Stomach (tissue), 9 donors: Measurements from ENCODE around the gene STAT5B. TPM values are rescaled to one million over a fixed set of nuclear protein-coding genes. Genes with fewer than 3 reads are reported as not detected.

ENCODE experiments used
- DNase-seq, 2 donors: peaks; one replicate each; pipeline versions ENCODE4 v3.0.0 to v3.0.0-alpha.2; 2013 to 2019
- H3K27ac ChIP-seq, 5 donors: fragments of 200-600 bp in 4 of 5; sonication (generic) in 4 of 5; one replicate each; pipeline ENCODE4 v1.5.1; 2013 to 2019; ENCODE audit warnings: mild to moderate bottlenecking in 1 of 5, moderate library complexity in 1 of 5
- H3K27me3 ChIP-seq, 3 donors: fragments of 200-600 bp; sonication (generic); one replicate each; pipeline ENCODE4 v1.5.1; 2017 to 2019; ENCODE audit warnings: mixed run types in 1 of 3
- H3K36me3 ChIP-seq, 4 donors: fragments of 200-600 bp; sonication (generic); 1 replicate in 3 of 4; 2 replicates in 1 of 4; pipeline ENCODE4 v1.5.1; 2016 to 2019
- H3K4me1 ChIP-seq, 4 donors: fragments of 200-600 bp; sonication (generic); one replicate each; pipeline ENCODE4 v1.5.1; 2016 to 2019
- H3K4me3 ChIP-seq, 4 donors: fragments of 200-600 bp; sonication (generic) in 3 of 4; one replicate each; pipeline ENCODE4 v1.5.1; 2016 to 2019; ENCODE audit warnings: mild to moderate bottlenecking in 1 of 4
- H3K9me3 ChIP-seq, 4 donors: fragments of 200-600 bp; sonication (generic); one replicate each; pipeline ENCODE4 v1.5.1; 2016 to 2019
- EP300 ChIP-seq: sonication (generic); formaldehyde crosslinking; IDR thresholded peaks from one replicate; pipeline ENCODE4 v1.6.1; 2017; ENCODE audit warnings: antibody characterized with exemption
- POLR2A ChIP-seq, 4 donors: fragments of 450-650 bp; IDR thresholded peaks; one replicate each; pipeline ENCODE4 v1.6.1; 2016; ENCODE audit warnings: antibody characterized with exemption in 4 of 4, control low read depth in 2 of 4, mild to moderate bottlenecking in 1 of 4, moderate library complexity in 1 of 4
- POLR2AphosphoS5 ChIP-seq, 3 donors: sonication (generic); formaldehyde crosslinking; IDR thresholded peaks; one replicate each; pipeline ENCODE4 v1.6.1; 2016; ENCODE audit warnings: antibody characterized with exemption in 3 of 3
- WGBS, 5 donors: extraction: QIAGEN DNeasy Blood & Tissue Kit in 3 of 5; methylation state at CpG; one replicate each; pipeline versions ENCODE4 v1.1.5 to v1.1.7; 2013 to 2018; 5-methylcytosine and 5-hydroxymethylcytosine counted together
- intact Hi-C: fragments of 100-400 bp; cut with DNase I; formaldehyde crosslinking; loops from one replicate; pipeline ENCODE4 v1.15.1; 2023; ENCODE audit warnings: low total_unique reads
- polyA plus RNA-seq, 3 donors: library from polyadenylated mRNA; stranded (reverse); fragments of 200-250 nt; gene quantifications; one replicate each; pipeline ENCODE4 v1.2.3, GENCODE V29; 2013
- total RNA-seq, 5 donors: library from RNA; depleted of rRNA; stranded (reverse); fragments of >200 nt; gene quantifications; one replicate each; pipeline versions ENCODE4 v1.1.0 to v1.2.3, GENCODE V29; 2014 to 2016
- TF ChIP-seq, protein P1 (sequence below), 7 experiments: fragments of 450-650 bp in 4 of 7; fragments of 200-600 bp in 3 of 7; sonication (generic) in 3 of 7; IDR thresholded peaks; one replicate each; pipeline ENCODE4 v1.5.1; 2016 to 2019; ENCODE audit warnings: antibody characterized with exemption in 7 of 7, control low read depth in 2 of 7, mild to moderate bottlenecking in 1 of 7
- donor health status: healthy with polysubstance abuse.
- donor health status: Bipolar disorder and iron deficiency.
- donor health status: healthy.

STAT5B gene
- total and polyA plus RNA-seq, 8 donors = 18.9 to 86.2 (median 52.4) TPM

DNA sequence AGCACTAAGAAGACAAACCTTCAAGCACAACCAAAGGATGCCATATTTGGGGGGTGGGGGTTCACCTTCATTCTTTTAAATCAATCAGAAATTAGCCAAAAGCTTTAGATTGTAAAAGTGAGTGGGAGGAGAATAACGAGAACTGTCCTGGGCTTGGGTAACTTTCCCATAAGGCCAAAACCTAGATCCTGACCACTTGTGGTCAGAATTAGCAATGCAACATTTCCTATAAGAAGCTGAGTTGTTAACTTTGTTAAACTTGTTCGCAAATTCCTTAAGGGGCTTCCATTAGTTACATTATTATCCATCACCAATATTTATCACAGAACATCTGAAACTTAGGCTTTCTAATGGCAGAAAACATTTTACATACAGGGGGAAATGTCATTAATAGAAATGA, 25.1 kb downstream of the STAT5B start:
- no peaks in the 10 kb centered on the region for H3K27me3 ChIP-seq
- TF ChIP-seq POLR2AphosphoS5 (IDR thresholded peaks at IDR 0.05) = no peak
- TF ChIP-seq, protein P1, sequence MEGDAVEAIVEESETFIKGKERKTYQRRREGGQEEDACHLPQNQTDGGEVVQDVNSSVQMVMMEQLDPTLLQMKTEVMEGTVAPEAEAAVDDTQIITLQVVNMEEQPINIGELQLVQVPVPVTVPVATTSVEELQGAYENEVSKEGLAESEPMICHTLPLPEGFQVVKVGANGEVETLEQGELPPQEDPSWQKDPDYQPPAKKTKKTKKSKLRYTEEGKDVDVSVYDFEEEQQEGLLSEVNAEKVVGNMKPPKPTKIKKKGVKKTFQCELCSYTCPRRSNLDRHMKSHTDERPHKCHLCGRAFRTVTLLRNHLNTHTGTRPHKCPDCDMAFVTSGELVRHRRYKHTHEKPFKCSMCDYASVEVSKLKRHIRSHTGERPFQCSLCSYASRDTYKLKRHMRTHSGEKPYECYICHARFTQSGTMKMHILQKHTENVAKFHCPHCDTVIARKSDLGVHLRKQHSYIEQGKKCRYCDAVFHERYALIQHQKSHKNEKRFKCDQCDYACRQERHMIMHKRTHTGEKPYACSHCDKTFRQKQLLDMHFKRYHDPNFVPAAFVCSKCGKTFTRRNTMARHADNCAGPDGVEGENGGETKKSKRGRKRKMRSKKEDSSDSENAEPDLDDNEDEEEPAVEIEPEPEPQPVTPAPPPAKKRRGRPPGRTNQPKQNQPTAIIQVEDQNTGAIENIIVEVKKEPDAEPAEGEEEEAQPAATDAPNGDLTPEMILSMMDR (IDR thresholded peaks at IDR 0.05) = peak in 1 of 7 experiments; percentile 18
- H3K4me3 ChIP-seq = no peak overlapping the region
- DNase-seq = no peak
- peaks cover 32 to 92% (median 60%) of the 10 kb centered on the region in 4 donors for H3K4me1 ChIP-seq
- no peaks in the 10 kb centered on the region for H3K36me3 ChIP-seq
- intact Hi-C loops = no loop called here
- 46 to 67% (median 65%) methylated on average over 2 of the region's 2 CpGs for WGBS, 5 donors
- H3K9me3 ChIP-seq = no peaks in the 10 kb centered on the region
- peak overlapping the region in 3 of 5 donors; percentile 7 to 95 (median 93) for H3K27ac ChIP-seq

GRCh38 chr17:42249681-42250446, 26.3 kb downstream of the STAT5B start:
- no peaks in the 10 kb centered on the region for H3K36me3 ChIP-seq
- WGBS, 5 donors = 76 to 86% (median 82%) methylated on average over 13 to 14 of the region's 14 CpGs
- peak in 1 of 2 donors; percentile 32 for DNase-seq
- peaks cover 24 to 83% (median 54%) of the 10 kb centered on the region in 4 donors for H3K4me1 ChIP-seq
- no peaks in the 10 kb centered on the region for H3K9me3 ChIP-seq
- H3K27ac ChIP-seq = peak overlapping the region in 4 of 5 donors; percentile 82 to 95 (median 90)
- H3K4me3 ChIP-seq = no peak overlapping the region
- intact Hi-C loops = no loop called here
- H3K27me3 ChIP-seq = no peaks in the 10 kb centered on the region
- TF ChIP-seq, protein P1 (IDR thresholded peaks at IDR 0.05) = no peak
- TF ChIP-seq POLR2AphosphoS5 (IDR thresholded peaks at IDR 0.05) (no peak), EP300 (no peak), POLR2A (IDR thresholded peaks at IDR 0.05) (no peak)

DNA sequence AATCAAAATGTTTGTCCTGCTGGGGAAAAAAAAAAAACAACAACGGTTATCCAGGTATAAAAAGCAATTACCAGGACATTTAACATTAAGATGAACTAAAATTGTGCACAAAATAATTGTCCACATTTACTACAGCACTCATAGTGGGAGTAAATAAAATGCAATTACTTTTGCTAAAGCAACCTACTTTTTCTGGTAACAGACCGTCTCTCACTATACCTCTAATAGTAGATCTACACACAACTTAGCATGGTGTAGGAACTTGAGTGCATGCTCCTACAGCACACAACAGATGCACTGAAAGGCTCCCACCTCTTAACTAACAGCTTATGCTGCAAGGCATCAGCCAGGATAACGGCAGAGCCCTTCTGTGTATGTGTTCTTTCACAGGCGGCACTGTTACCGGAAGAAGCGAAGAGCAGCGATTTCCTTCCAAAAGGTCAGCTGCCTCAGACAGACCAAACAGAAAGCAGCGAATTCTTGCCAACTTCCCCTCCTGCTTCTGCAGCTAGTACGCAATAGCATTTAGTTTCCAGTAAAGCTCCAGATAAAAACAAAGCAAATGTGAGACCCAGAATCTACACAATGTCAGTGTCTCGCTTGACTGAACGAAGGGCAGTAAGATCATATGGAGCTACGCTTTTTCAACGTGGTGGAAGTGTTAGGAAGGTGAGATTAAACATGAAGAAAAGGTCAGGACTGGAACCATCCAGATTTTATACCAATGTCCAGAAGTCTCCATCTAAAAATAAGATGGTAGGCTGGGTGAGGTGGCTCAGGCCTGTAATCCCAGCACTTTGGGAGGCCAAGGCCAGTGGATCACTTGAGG, 27.6 kb downstream of the STAT5B start:
- Histone ChIP-seq H3K4me1 (peaks cover 21 to 72% (median 49%) of the 10 kb centered on the region in 4 donors), H3K27ac (peak overlapping the region; percentile 82 to 95 (median 87)), H3K36me3 (no peaks in the 10 kb centered on the region), H3K27me3 (no peaks in the 10 kb centered on the region), H3K9me3 (no peaks in the 10 kb centered on the region), H3K4me3 (peak overlapping the region; percentile 3 to 18 (median 10))
- intact Hi-C loops = no loop called here
- WGBS, 5 donors = 6 to 33% (median 23%) methylated on average over 13 of the region's 13 CpGs
- TF ChIP-seq, protein P1 (IDR thresholded peaks at IDR 0.05) = no peak
- TF ChIP-seq POLR2A (IDR thresholded peaks at IDR 0.05) = no peak
- TF ChIP-seq EP300 = peak; percentile 20
- peak; percentile 81 to 95 (median 86) for TF ChIP-seq POLR2AphosphoS5 (IDR thresholded peaks at IDR 0.05)
- DNase-seq = peak; percentile 81 to 96

DNA sequence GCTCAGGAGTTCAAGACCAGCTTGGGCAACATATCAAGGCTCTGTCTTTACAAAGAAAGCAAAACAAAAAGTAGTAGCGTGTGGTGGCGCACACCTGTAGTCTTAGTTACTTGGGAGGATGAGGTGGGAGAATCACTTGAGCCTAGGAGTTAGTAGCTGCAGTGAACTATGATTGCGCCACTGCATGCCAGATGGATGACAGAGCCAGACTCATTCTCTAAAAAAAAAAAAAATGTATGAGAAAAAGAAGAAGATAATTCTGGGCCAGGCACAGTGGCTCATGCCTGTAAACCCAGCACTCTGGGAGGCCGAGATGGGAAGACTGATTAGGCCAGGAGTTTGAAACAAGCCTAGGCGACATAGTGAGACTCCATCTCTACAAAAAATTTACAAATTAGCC, 28.5 kb downstream of the STAT5B start:
- no peak for DNase-seq
- Histone ChIP-seq H3K4me3 (no peak overlapping the region), H3K27me3 (no peaks in the 10 kb centered on the region), H3K4me1 (peaks cover 21 to 71% (median 44%) of the 10 kb centered on the region in 4 donors), H3K9me3 (no peaks in the 10 kb centered on the region), H3K27ac (peak overlapping the region in 4 of 5 donors; percentile 82 to 95 (median 90)), H3K36me3 (no peaks in the 10 kb centered on the region)
- TF ChIP-seq, protein P1 (IDR thresholded peaks at IDR 0.05) = no peak
- TF ChIP-seq EP300 (no peak), POLR2AphosphoS5 (IDR thresholded peaks at IDR 0.05) (no peak), POLR2A (IDR thresholded peaks at IDR 0.05) (no peak)
- intact Hi-C loops = no loop called here
- WGBS, 5 donors = 91 to 97% (median 96%) methylated on average over 5 of the region's 5 CpGs
